A549 (cell line): Measurements from ENCODE around the gene KNDC1. TPM values are rescaled to one million over a fixed set of nuclear protein-coding genes. Genes with fewer than 3 reads are reported as not detected.

ENCODE experiments used
- ATAC-seq, 2 experiments: fragments of 200-7000 bp in 1 of 2; fragments of >200 bp in 1 of 2; cut with Nextera tagmentation in 1 of 2; cut with Tn5 transposase in 1 of 2; 3 replicates each; pipeline versions ENCODE4 v1.8.0 to v1.9.1; 2018 to 2020; ENCODE audit warnings: mild to moderate bottlenecking in 1 of 2, moderate library complexity in 1 of 2
- CTCF ChIA-PET: fragments of 300-600 bp; sonication (Branson Sonifier 250); formaldehyde crosslinking; extraction: SDS; loops from one replicate; lab custom pipeline; 2021; ENCODE audit warnings: antibody characterized with exemption, inconsistent platforms; lab: Yijun Ruan, JAX
- POLR2A ChIA-PET: fragments of 350-600 bp; formaldehyde crosslinking; extraction: SDS; loops from one replicate; lab custom pipeline; 2021; ENCODE audit warnings: antibody characterized with exemption, inconsistent platforms; lab: Yijun Ruan, JAX
- DNase-seq, 2 experiments: peaks; one replicate each; pipeline versions ENCODE4 v3.0.0 to v3.0.0-alpha.2; 2011 to 2016; ENCODE audit warnings: low read depth in 1 of 2, low spot score in 1 of 2
- FAIRE-seq: peaks from 2 replicates; lab custom pipeline; 2011; peaks lifted over from hg19 to GRCh38; lab: Jason Lieb, UNC
- H3K27ac ChIP-seq, 2 experiments: fragments of >200 bp; sonication (Bioruptor Twin); formaldehyde crosslinking; 3 replicates each; pipeline ENCODE4 v1.5.1; 2016 to 2017
- H3K4me1 ChIP-seq: fragments of >200 bp; sonication (Bioruptor Twin); formaldehyde crosslinking; 3 replicates; pipeline ENCODE4 v1.6.1; 2016
- H3K4me2 ChIP-seq: fragments of >200 bp; sonication (Bioruptor Twin); formaldehyde crosslinking; 3 replicates; pipeline ENCODE4 v1.6.1; 2016
- H3K4me3 ChIP-seq: fragments of >200 bp; sonication (Bioruptor Twin); formaldehyde crosslinking; 3 replicates; pipeline ENCODE4 v1.5.1; 2016
- H3K9me3 ChIP-seq: fragments of >200 bp; sonication (Bioruptor Twin); formaldehyde crosslinking; 3 replicates; pipeline ENCODE4 v1.6.1; 2016
- BHLHE40 ChIP-seq: IDR thresholded peaks from 2 replicates; pipeline ENCODE4 v1.6.1; 2012; ENCODE audit warnings: low read depth, low read length, inconsistent platforms
- CBX8 ChIP-seq: fragments of 200-600 bp; sonication (generic); IDR thresholded peaks from 2 replicates; pipeline ENCODE4 v1.6.1; 2016
- ESRRA ChIP-seq: fragments of 150-350 bp; IDR thresholded peaks from 2 replicates; pipeline ENCODE4 v1.6.1; 2014; ENCODE audit warnings: mild to moderate bottlenecking, low read length, borderline replicate concordance
- FOXS1 ChIP-seq: fragments of 250-450 bp; sonication (Bioruptor Pico); IDR thresholded peaks from 2 replicates; pipeline ENCODE4 v1.5.0; 2020; ENCODE audit warnings: mild to moderate bottlenecking, moderate library complexity
- HDAC2 ChIP-seq: fragments of 200-600 bp; sonication (generic); IDR thresholded peaks from 2 replicates; pipeline ENCODE4 v1.6.1; 2016
- HEYL ChIP-seq: fragments of 250-450 bp; sonication (Bioruptor Pico); IDR thresholded peaks from 2 replicates; pipeline ENCODE4 v1.8.0; 2021; ENCODE audit warnings: mild to moderate bottlenecking, moderate library complexity
- JUN ChIP-seq, 2 experiments: fragments of >200 bp; sonication (Bioruptor Twin); formaldehyde crosslinking; IDR thresholded peaks; 2 replicates in 1 of 2; 3 replicates in 1 of 2; pipeline ENCODE4 v1.6.1; 2016 to 2017
- KDM1A ChIP-seq: fragments of 200-600 bp; sonication (generic); IDR thresholded peaks from 2 replicates; pipeline ENCODE4 v1.6.1; 2016; ENCODE audit warnings: low read depth, mild to moderate bottlenecking
- NPAS2 ChIP-seq: fragments of 250-450 bp; sonication (Bioruptor Pico); IDR thresholded peaks from 2 replicates; pipeline ENCODE4 v1.8.0; 2022; ENCODE audit warnings: mild to moderate bottlenecking, moderate library complexity, borderline replicate concordance
- NR3C1 ChIP-seq: fragments of >200 bp; sonication (Bioruptor Twin); formaldehyde crosslinking; IDR thresholded peaks from 3 replicates; pipeline ENCODE4 v1.6.1; 2017
- TFCP2L1 ChIP-seq: fragments of 250-450 bp; sonication (Bioruptor Pico); IDR thresholded peaks from 2 replicates; pipeline ENCODE4 v1.5.0; 2021; ENCODE audit warnings: mild to moderate bottlenecking
- TP53 ChIP-seq: fragments of 250-450 bp; sonication (Bioruptor Pico); IDR thresholded peaks from 2 replicates; pipeline ENCODE4 v1.5.0; 2021; ENCODE audit warnings: mild to moderate bottlenecking, moderate library complexity
- ZNF302 ChIP-seq: fragments of 250-450 bp; sonication (Bioruptor Pico); IDR thresholded peaks from 2 replicates; pipeline ENCODE4 v1.9.0; 2021; ENCODE audit warnings: inconsistent platforms, mild to moderate bottlenecking, moderate library complexity
- WGBS: methylation state at CpG from one replicate; pipeline ENCODE4 v1.1.6; 2017; ENCODE audit errors: missing lambda C conversion rate; 5-methylcytosine and 5-hydroxymethylcytosine counted together
- polyA plus RNA-seq, 4 experiments: library from polyadenylated mRNA; depleted of rRNA in 3 of 4; stranded (reverse); fragments of >200 nt; fragmentation: RNase III in 1 of 4; extraction: RNeasy Plus Mini Kit Qiagen cat#74134 plus additional on column Dnase treatment in 1 of 4; gene quantifications; 2 replicates in 3 of 4; 3 replicates in 1 of 4; pipeline ENCODE4 v1.2.3, GENCODE V29; 2011 to 2017
- TF ChIP-seq, protein P1 (sequence below): fragments of >200 bp; sonication (Bioruptor Twin); formaldehyde crosslinking; IDR thresholded peaks from 2 replicates; pipeline ENCODE4 v1.6.1; 2016
- TF ChIP-seq, protein P2 (sequence below): fragments of 450-650 bp; IDR thresholded peaks from 2 replicates; pipeline ENCODE4 v1.6.1; 2014; ENCODE audit warnings: antibody characterized with exemption
- TF ChIP-seq, protein P3 (sequence below): fragments of >200 bp; sonication (Bioruptor Twin); formaldehyde crosslinking; IDR thresholded peaks from 3 replicates; pipeline ENCODE4 v1.6.1; 2016
- TF ChIP-seq, protein P4 (sequence below): IDR thresholded peaks from 2 replicates; pipeline ENCODE4 v1.6.1; 2012; ENCODE audit warnings: low read depth, borderline replicate concordance
- TF ChIP-seq, protein P5 (sequence below): fragments of 150-350 bp; IDR thresholded peaks from 2 replicates; pipeline ENCODE4 v1.6.1; 2014; ENCODE audit warnings: low read depth, mild to moderate bottlenecking, low read length

The KNDC1 gene
- polyA plus RNA-seq, 2 of the 4 experiments (the other 2 are of a cell fraction): 0.56 to 0.63 TPM

DNA sequence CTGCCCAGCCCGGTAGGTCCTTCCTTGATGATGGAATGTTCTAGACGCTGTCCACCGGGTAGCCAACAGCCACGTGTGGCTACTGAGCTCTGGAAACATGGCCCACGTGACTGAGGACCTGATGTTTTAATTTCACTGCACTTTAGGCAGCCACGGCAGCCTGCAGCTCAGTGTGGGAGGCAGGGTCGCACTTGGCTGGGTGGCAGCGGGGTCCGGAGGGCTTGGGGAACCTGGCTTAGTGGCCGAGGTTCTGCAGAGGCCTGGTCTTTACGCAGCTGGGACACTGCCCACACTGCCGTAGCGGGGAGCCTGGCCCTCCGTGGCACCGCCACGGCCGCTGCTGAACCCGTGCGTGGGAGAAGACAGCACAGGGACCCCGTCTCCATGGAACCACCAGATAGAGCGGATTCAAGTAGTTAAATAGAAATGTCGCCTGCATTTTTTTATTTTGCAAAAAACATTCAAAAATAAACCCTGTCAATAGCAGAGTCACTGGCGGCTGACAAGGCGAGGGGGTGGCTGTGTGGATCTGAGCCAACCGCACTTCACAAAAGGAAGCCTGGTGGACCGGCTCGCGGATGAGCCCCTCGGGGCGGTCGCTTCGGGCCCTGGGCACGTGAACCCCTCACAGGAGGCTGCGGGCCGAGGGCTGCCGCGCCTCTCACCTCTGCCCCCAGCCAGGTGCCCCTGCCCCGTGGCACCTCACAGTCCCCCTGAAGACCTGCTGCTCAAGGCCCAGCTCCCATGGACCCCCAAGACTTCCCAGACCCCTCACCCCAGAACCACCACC lies 44.4 kb downstream of the KNDC1 start:
- Histone ChIP-seq H3K9me3 (no peaks in the 10 kb centered on the region), H3K27ac (no peak overlapping the region), H3K4me1 (no peaks in the 10 kb centered on the region), H3K4me2 (no peak overlapping the region), H3K4me3 (no peak overlapping the region)
- CTCF ChIA-PET: interaction anchor here (0.7 kb wide), 1 partner anchor 62 kb away, joined by 3 read pairs; no protein-coding TSS in a partner anchor
- 78% methylated on average over 23 of the region's 38 CpGs for WGBS
- DNase-seq (no peak), ATAC-seq (no peak), FAIRE-seq (no peak)
- POLR2A ChIA-PET: no interaction called here
- no peak for TF ChIP-seq HEYL (CRISPR knock-in tag)
- TF ChIP-seq FOXS1 (CRISPR knock-in tag): no peak
- TF ChIP-seq, protein P1, sequence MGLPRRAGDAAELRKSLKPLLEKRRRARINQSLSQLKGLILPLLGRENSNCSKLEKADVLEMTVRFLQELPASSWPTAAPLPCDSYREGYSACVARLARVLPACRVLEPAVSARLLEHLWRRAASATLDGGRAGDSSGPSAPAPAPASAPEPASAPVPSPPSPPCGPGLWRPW: no peak
- TF ChIP-seq, protein P2, sequence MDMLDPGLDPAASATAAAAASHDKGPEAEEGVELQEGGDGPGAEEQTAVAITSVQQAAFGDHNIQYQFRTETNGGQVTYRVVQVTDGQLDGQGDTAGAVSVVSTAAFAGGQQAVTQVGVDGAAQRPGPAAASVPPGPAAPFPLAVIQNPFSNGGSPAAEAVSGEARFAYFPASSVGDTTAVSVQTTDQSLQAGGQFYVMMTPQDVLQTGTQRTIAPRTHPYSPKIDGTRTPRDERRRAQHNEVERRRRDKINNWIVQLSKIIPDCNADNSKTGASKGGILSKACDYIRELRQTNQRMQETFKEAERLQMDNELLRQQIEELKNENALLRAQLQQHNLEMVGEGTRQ: 0 out of 2 replicates have a peak, but pooled peaks have one; percentile 4
- TF ChIP-seq TFCP2L1 (CRISPR knock-in tag): no peak

DNA sequence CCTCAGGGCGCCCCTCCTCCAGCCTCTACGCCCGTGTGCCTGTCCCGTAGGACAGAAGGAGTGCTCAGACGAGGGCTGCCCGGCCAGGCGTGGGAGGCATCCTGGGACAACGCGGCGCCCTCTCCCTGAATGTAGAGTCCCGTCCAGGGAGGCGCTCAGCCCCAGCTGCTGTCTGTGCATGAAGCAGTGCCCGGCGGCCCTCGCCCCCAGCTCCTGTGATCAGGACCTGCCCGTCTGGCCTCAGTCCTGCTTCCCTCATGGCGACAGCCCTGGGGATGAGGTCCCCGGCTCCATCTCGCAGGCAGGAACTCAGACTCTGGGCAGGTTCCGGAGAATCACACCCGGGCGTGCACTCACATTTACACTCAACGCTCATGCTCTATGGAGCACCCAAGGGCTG lies 45.1 kb downstream of the KNDC1 start:
- ChIA-PET POLR2A (no interaction called here), CTCF (no interaction called here)
- Histone ChIP-seq H3K9me3 (no peaks in the 10 kb centered on the region), H3K27ac (no peak overlapping the region), H3K4me2 (no peak overlapping the region), H3K4me1 (no peaks in the 10 kb centered on the region), H3K4me3 (no peak overlapping the region)
- no peak for TF ChIP-seq NR3C1
- no peak for TF ChIP-seq NPAS2 (CRISPR knock-in tag)
- no peak for TF ChIP-seq JUN (IDR thresholded peaks at IDR 0.05)
- TF ChIP-seq CBX8: no peak
- no peak for TF ChIP-seq HDAC2
- TF ChIP-seq, protein P3, sequence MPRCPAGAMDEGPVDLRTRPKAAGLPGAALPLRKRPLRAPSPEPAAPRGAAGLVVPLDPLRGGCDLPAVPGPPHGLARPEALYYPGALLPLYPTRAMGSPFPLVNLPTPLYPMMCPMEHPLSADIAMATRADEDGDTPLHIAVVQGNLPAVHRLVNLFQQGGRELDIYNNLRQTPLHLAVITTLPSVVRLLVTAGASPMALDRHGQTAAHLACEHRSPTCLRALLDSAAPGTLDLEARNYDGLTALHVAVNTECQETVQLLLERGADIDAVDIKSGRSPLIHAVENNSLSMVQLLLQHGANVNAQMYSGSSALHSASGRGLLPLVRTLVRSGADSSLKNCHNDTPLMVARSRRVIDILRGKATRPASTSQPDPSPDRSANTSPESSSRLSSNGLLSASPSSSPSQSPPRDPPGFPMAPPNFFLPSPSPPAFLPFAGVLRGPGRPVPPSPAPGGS: no peak
- TF ChIP-seq, protein P4, sequence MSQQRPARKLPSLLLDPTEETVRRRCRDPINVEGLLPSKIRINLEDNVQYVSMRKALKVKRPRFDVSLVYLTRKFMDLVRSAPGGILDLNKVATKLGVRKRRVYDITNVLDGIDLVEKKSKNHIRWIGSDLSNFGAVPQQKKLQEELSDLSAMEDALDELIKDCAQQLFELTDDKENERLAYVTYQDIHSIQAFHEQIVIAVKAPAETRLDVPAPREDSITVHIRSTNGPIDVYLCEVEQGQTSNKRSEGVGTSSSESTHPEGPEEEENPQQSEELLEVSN: no peak
- no peak for TF ChIP-seq TP53 (CRISPR knock-in tag)
- TF ChIP-seq BHLHE40: no peak
- DNase-seq: no peak
- peak in 1 of 2 experiments; percentile 29; a peak in 3 of 6 replicates for ATAC-seq
- 60% methylated on average over 11 of the region's 23 CpGs for WGBS
- no peak for FAIRE-seq

DNA sequence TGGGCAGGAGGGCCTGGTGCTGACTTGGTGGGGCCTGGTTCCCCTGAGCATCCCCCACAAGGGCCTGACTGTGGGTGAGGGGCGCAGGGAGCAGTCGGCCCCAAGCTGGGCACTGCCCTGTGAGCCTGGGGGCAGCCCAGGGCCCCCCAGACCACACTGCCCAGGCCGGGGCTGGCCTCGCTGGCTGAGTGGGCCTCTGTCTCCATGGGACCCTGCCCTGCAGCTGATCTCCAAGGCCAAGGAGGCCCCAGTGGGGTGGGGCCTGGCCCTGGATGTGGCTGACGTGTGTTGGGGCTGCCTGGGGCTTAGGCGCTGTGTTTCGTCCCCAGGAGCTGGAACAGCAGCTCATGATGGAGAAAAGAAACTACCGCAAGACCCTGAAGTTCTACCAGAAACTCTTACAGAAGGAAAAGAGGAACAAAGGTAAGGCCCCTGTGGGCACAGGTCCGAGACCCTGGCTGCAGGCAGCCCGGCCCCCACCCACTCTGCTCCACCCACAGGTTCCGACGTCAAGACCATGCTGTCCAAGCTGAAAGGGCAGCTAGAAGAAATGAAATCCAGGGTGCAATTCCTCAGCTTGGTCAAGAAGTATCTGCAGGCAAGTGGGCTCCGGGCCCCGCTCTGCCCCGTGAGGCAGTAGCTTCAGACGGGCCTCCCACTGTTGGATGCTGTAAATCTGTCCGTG lies 46.5 kb downstream of the KNDC1 start:
- ChIA-PET POLR2A (no interaction called here), CTCF (interaction anchor here (1.2 to 1.8 kb wide), 2 partner anchors 8 to 63 kb away, joined by 3 to 4 read pairs; no protein-coding TSS in a partner anchor)
- ATAC-seq: no peak
- no peak overlapping the region for H3K4me3 ChIP-seq
- H3K4me2 ChIP-seq: no peak overlapping the region
- no peaks in the 10 kb centered on the region for H3K9me3 ChIP-seq
- no peak for TF ChIP-seq TP53 (CRISPR knock-in tag)
- TF ChIP-seq ESRRA: no peak
- TF ChIP-seq ZNF302: no peak
- no peak for TF ChIP-seq KDM1A
- TF ChIP-seq, protein P5, sequence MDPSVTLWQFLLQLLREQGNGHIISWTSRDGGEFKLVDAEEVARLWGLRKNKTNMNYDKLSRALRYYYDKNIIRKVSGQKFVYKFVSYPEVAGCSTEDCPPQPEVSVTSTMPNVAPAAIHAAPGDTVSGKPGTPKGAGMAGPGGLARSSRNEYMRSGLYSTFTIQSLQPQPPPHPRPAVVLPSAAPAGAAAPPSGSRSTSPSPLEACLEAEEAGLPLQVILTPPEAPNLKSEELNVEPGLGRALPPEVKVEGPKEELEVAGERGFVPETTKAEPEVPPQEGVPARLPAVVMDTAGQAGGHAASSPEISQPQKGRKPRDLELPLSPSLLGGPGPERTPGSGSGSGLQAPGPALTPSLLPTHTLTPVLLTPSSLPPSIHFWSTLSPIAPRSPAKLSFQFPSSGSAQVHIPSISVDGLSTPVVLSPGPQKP: no peak
- DNase-seq: no peak
- 63% methylated on average over 15 of the region's 17 CpGs for WGBS
- FAIRE-seq: no peak
- H3K27ac ChIP-seq: no peak overlapping the region
- no peaks in the 10 kb centered on the region for H3K4me1 ChIP-seq
